Glutamatergic neuron (in vitro differentiated cells): ENCODE measurements around the gene SLC2A3. TPM values are rescaled to one million over a fixed set of nuclear protein-coding genes. Genes with fewer than 3 reads are reported as not detected.
"Not testable (repeated sequence)": the region's sequence is repeated elsewhere in the genome, so short reads cannot be mapped to it uniquely, and the experiment has no call there.

Experiments used
- DNase-seq: peaks from one replicate; pipeline ENCODE4 v3.0.0; 2022
- H3K27ac Mint-ChIP-seq: one replicate; pipeline ENCODE4 v1.8.0; 2020; ENCODE audit warnings: mild to moderate bottlenecking, mixed read lengths, inconsistent platforms; ENCODE audit not compliant: unreplicated experiment
- H3K27me3 Mint-ChIP-seq: one replicate; pipeline ENCODE4 v1.8.0; 2020; ENCODE audit warnings: mild to moderate bottlenecking, moderate library complexity, mixed read lengths, inconsistent platforms; ENCODE audit not compliant: unreplicated experiment
- H3K36me3 Mint-ChIP-seq: one replicate; pipeline ENCODE4 v1.8.0; 2020; ENCODE audit warnings: mild to moderate bottlenecking, mixed read lengths, inconsistent platforms; ENCODE audit not compliant: unreplicated experiment
- H3K4me1 Mint-ChIP-seq: one replicate; pipeline ENCODE4 v1.8.0; 2020; ENCODE audit warnings: mild to moderate bottlenecking, low read depth, mixed read lengths, inconsistent platforms; ENCODE audit not compliant: unreplicated experiment
- H3K4me3 Mint-ChIP-seq: one replicate; pipeline ENCODE4 v1.8.0; 2020; ENCODE audit warnings: mild to moderate bottlenecking, mixed read lengths, inconsistent platforms; ENCODE audit not compliant: unreplicated experiment
- H3K9me3 Mint-ChIP-seq: one replicate; pipeline ENCODE4 v1.8.0; 2020; ENCODE audit warnings: mild to moderate bottlenecking, moderate library complexity, mixed read lengths, inconsistent platforms; ENCODE audit not compliant: unreplicated experiment
- CTCF ChIP-seq: fragments of 200-600 bp; sonication (generic); IDR thresholded peaks from one replicate; pipeline ENCODE4 v1.5.0; 2021; ENCODE audit not compliant: partially characterized antibody, unreplicated experiment
- total RNA-seq: library from RNA; stranded (reverse); fragmentation: NEBNext Ultra II Directional; extraction: Animal tissue kit (Norgen Biotek cat#: 25700); gene quantifications from one replicate; pipeline ENCODE4 v1.2.1, GENCODE V29; 2021; ENCODE audit not compliant: unreplicated experiment

The SLC2A3 gene
- total RNA-seq, 1 donor from 2014 or later, result 291 TPM

- H3K4me1 Mint-ChIP-seq, H3K27ac Mint-ChIP-seq, H3K36me3 Mint-ChIP-seq, H3K4me3 Mint-ChIP-seq, DNase-seq, H3K9me3 Mint-ChIP-seq, H3K27me3 Mint-ChIP-seq: not testable (repeated sequence)
- TF ChIP-seq CTCF, result peak; percentile 41
Observed at GRCh38 chr12:7932599-7933240, 3.3 kb downstream of the SLC2A3 start.

- Mint-ChIP-seq H3K9me3 (peaks cover 2% of the 10 kb centered on the region), H3K36me3 (no peaks in the 10 kb centered on the region), H3K27me3 (no peaks in the 10 kb centered on the region), H3K27ac (no peak overlapping the region), H3K4me3 (no peak overlapping the region), H3K4me1 (peaks cover 5% of the 10 kb centered on the region)
- TF ChIP-seq CTCF, result no peak
- no peak for DNase-seq
Observed at GRCh38 chr12:7929083-7929792, 6.7 kb downstream of the SLC2A3 start.

- H3K9me3 Mint-ChIP-seq, result peaks cover 2% of the 10 kb centered on the region
- no peaks in the 10 kb centered on the region for H3K27me3 Mint-ChIP-seq
- DNase-seq, result no peak
- H3K36me3 Mint-ChIP-seq, result no peaks in the 10 kb centered on the region
- H3K27ac Mint-ChIP-seq, result no peak overlapping the region
- no peak overlapping the region for H3K4me3 Mint-ChIP-seq
- no peak for TF ChIP-seq CTCF
- peaks cover 5% of the 10 kb centered on the region for H3K4me1 Mint-ChIP-seq
Observed at GRCh38 chr12:7927470-7927869, 8.5 kb downstream of the SLC2A3 start.

- H3K36me3 Mint-ChIP-seq, H3K9me3 Mint-ChIP-seq, DNase-seq, H3K4me1 Mint-ChIP-seq, H3K4me3 Mint-ChIP-seq, H3K27me3 Mint-ChIP-seq, H3K27ac Mint-ChIP-seq: not testable (repeated sequence)
Observed at GRCh38 chr12:7926068-7926666, 9.8 kb downstream of the SLC2A3 start.

GRCh38 chr12:7923241-7924236 lies 12.4 kb downstream of the SLC2A3 start:
- H3K9me3 Mint-ChIP-seq, result peaks cover 2% of the 10 kb centered on the region
- H3K27ac Mint-ChIP-seq, result no peak overlapping the region
- DNase-seq, result no peak
- H3K4me1 Mint-ChIP-seq, result no peaks in the 10 kb centered on the region
- no peaks in the 10 kb centered on the region for H3K36me3 Mint-ChIP-seq
- H3K27me3 Mint-ChIP-seq, result peaks cover 2% of the 10 kb centered on the region
- H3K4me3 Mint-ChIP-seq, result no peak overlapping the region
- TF ChIP-seq CTCF, result no peak

GRCh38 chr12:7921181-7921580 lies 14.8 kb downstream of the SLC2A3 start:
- not testable (repeated sequence) for H3K36me3 Mint-ChIP-seq, H3K9me3 Mint-ChIP-seq, H3K4me1 Mint-ChIP-seq, H3K4me3 Mint-ChIP-seq, H3K27me3 Mint-ChIP-seq, DNase-seq, H3K27ac Mint-ChIP-seq

GRCh38 chr12:7918268-7918590 lies 17.8 kb downstream of the SLC2A3 start:
- H3K36me3 Mint-ChIP-seq, DNase-seq: not testable (repeated sequence)

More at GRCh38 chr12:7918268-7918590, 17.8 kb downstream of the SLC2A3 start:
- H3K4me3 Mint-ChIP-seq, H3K27ac Mint-ChIP-seq, H3K27me3 Mint-ChIP-seq, H3K4me1 Mint-ChIP-seq, H3K9me3 Mint-ChIP-seq: not testable (repeated sequence)
